Right cardiac atrium (tissue), 5 donors: ENCODE measurements around the gene WASF3. TPM values are rescaled to one million over a fixed set of nuclear protein-coding genes. Genes with fewer than 3 reads are reported as not detected.

Source experiments
- polyA plus RNA-seq: library from polyadenylated mRNA; stranded (reverse); fragments of 200-250 nt; gene quantifications from one replicate; pipeline ENCODE4 v1.2.3, GENCODE V29; 2013
- total RNA-seq, 4 donors: library from RNA; stranded (reverse); fragmentation: NEBNext Ultra II Directional; extraction: Animal tissue kit (Norgen Biotek cat#: 25700); gene quantifications; one replicate each; pipeline ENCODE4 v1.2.1, GENCODE V29; 2021
- donor health status: healthy with polysubstance abuse.
- donor health status: DM: no; HTN: yes; CAD: no.
- donor health status: DM: no; HTN: no; CAD: no.
- donor health status: DM: no; HTN: yes; CAD: no; lungs with severe emphysema.
- donor health status: DM: yes; HTN: yes; CAD: no.

Gene WASF3
- total and polyA plus RNA-seq, 5 donors = 5.9 to 16.0 (median 13.9) TPM

Other genes with a start within 250 kb of the WASF3 start
- not detected for gene GPR12, start 203.1 kb downstream of the WASF3 start, total RNA-seq
- gene GPR12, start 203.1 kb downstream of the WASF3 start, polyA plus RNA-seq = not detected